ENCODE data around the gene AQP5.
A peak's percentile ranks its signal among the peaks of the same experiment; 100 is the strongest.

The AQP5 gene

DNA sequence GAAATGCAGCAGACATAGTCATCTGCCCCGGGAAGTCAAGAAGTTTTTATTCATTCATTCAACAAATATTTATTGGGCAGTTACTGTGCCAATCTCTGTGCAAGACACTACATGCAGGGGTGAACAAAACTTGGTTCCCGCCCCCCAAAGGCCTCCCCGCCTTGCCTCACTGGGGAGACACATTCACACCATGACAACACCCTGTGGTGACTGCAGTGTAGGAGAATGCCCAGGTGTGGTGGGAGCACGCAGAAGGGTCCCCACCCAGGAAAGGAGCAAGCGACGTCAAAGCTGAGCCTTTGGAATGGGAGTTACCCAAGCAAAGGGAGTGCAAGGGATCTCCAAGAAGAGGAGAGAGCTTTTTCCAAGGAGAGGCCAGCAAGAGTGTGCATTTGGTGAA lies 9.5 kb downstream of the AQP5 start:
- intact Hi-C loops (cut with DNase I) = loop anchor here (10.0 kb wide), 1 partner anchor 54 kb away; the partner anchor contains the start of gene RACGAP1
- no peak for DNase-seq

DNA sequence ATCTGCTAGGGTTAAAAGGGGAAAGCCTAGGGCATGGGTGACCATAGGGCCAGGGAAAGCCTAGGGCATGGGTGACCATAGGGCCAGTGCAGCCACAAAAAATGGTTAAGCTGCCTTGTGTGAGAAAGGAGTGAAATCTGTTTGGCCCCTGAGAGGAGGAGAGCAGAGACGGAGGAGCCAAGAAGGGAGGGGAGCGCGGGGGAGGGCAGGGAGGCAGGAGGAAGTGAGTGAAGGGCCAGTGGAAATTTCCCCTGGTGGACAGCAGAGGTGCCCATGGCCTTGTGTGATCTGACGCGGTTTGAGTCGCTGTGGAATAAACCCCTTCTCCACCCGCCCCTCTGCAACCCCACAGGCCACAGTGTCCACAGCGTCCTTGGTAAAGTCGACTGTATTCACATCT lies 10.5 kb downstream of the AQP5 start:
- DNase-seq = peak in 8 of 42 donors; percentile 17 to 72 (median 44)
- intact Hi-C loops (cut with DNase I) = loop anchor here (10.0 kb wide), 1 partner anchor 53 kb away; the partner anchor contains the start of gene RACGAP1

DNA sequence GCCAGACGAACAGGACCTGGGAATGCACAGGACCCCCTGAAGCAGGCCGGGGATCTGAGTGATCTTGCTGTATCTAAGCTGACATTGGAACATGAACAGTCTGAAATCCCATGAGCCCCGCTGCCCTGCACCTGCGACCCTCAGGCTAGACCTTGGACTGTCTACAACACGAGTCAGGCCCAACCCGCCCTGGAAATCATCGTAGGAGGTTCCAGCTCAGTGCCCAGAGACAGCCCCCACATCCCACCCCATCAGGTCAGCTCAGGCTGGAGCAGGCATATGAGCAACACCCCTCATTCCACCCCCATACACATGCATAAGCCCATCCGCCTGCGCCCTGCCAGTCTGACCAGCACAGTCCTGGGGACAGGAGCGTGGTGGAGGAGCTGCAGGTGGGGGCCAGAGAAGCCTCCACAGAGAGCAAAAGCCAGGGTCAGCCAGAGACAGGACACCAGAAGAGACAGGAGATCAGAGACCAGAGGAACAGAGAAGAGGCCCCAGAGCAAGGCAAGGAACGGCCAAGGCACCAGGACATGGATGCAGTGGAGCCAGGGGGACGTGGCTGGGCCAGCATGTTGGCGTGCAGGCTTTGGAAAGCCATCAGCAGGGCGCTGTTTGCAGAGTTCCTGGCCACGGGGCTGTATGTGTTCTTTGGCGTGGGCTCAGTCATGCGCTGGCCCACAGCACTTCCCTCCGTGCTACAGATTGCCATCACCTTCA lies 11.1 kb downstream of the AQP5 start, which contains the start of gene AQP6:
Gene AQP6 (plus strand): TSS at position 307 of the 720 bp plus-strand sequence. CDS start 227 bp downstream, at position 534.
- peak in 2 of 42 donors; percentile 9 to 35 for DNase-seq

DNA sequence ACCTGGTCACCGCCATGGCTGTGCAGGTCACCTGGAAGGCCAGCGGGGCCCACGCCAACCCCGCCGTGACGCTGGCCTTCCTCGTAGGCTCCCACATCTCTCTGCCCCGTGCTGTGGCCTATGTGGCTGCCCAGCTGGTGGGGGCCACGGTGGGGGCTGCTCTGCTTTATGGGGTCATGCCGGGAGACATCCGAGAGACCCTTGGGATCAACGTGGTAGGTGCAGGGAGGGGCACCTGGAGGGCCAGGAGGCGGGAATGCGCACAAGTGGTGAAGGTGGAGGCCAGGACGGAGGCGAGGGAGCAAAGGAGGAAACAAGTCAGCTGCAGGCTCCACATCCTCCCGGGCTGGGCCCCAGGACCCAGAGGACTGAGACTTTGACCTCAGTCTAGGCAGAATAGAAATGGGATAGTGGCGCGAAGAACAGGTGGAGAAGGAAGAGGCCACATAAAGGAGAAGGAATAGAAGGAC lies 11.7 kb downstream of the AQP5 start:
- intact Hi-C loops (cut with DNase I) = loop anchor here (10.0 kb wide), 1 partner anchor 51 kb away; the partner anchor contains the start of gene RACGAP1
- no peak for DNase-seq

More for the DNA sequence above, 11.1 kb downstream of the AQP5 start, which contains the start of gene AQP6:
- intact Hi-C loops (cut with DNase I) = loop anchor here (10.0 kb wide), 1 partner anchor 52 kb away; the partner anchor contains the start of gene RACGAP1

DNA sequence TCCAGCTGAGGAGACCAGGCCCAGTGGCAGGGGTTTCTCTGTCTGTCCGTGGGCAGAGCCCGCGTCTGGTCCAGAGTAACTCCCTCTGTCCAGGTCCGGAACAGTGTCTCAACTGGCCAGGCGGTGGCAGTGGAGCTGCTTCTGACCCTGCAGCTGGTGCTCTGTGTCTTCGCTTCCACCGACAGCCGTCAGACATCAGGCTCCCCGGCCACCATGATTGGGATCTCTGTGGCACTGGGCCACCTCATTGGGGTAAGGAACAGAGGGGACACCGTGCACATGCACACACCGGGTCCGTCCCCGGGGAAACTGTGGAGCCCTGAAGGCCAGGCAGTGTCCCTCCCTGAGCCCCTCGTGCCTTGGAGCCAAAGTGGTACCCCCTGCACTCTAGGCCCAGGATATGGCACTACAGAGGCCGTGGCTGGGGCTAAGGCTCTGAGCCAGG lies 12.6 kb downstream of the AQP5 start:
- peak; percentile 58 to 95 (median 88) for DNase-seq
- intact Hi-C loops (cut with DNase I) = loop anchor here (2.0 to 10.0 kb wide), 2 partner anchors 51 to 83 kb away; partner anchors contain the start of genes ASIC1 and RACGAP1

DNA sequence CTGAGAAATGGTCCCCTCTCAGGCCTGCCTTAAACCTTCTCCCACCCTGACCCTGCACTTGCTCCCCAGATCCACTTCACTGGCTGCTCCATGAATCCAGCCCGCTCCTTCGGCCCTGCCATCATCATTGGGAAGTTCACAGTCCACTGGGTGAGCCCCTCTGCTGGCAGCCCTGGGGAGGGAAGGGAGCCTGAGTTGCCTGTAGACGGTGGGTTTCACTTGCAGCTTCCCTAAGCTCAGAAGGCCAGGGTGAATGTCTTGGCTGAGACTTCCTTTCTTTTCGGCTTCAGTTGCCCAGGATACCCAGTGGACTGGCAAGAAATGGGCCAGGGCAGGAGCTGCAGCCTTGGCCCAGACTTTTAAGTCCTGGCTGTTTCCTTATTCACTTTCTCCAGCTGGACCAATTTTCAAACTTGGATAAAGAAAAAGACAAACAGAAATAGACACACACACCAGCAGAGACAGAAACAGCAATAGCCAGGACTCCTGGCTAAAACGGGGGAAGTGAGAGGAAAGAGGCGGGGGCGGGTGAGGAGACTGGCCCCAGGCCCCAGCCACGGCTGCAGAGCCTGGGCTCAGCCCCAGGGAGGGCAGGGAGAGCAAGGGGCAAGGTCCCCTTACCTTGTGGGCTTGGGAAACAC lies 13.1 kb downstream of the AQP5 start:
- peak in 13 of 42 donors; percentile 15 to 75 (median 46) for DNase-seq
- intact Hi-C loops (cut with DNase I) = loop anchor here (2.0 to 10.0 kb wide), 2 partner anchors 50 to 82 kb away; partner anchors contain the start of genes ASIC1 and RACGAP1

DNA sequence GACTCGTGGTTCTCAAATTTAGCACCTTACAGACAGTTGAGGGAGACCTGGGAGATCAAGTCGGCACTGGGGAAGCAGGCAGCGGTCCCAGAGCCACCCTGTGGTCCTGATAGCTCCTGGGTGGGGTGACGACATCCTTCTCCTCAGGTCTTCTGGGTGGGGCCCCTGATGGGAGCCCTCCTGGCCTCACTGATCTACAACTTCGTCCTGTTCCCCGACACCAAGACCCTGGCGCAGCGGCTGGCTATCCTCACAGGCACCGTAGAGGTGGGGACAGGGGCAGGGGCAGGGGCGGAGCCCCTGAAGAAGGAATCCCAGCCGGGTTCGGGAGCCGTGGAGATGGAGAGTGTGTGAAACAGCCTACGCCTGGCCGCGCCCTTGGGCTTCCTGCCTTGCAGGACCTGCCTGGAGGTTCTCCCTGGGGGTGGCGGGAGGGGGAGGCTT lies 13.7 kb downstream of the AQP5 start:
- DNase-seq = peak in 1 of 42 donors; percentile 11
- intact Hi-C loops (cut with DNase I) = loop anchor here (2.0 to 10.0 kb wide), 2 partner anchors 49 to 81 kb away; partner anchors contain the start of genes ASIC1 and RACGAP1

DNA sequence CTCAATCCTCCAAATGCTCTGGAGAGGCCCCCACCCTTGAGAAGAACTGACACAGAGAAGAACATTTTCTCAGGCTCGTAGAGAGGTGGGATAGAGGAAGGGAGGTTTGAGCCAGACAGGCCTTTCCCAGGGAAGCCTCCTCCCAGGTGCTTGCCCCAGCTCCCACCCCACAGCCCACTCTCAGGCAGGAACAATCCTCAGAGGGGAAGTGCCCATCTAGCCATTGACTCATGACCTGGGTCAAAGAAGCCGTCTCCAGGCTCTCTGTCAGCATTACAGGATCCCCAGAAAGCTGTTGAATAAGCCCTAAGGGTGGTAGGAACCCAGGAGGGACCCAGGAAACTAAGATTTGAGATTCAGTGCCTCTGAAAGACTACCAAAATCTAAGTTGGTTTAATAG lies 14.9 kb downstream of the AQP5 start:
- intact Hi-C loops (cut with DNase I) = loop anchor here (10.0 kb wide), 1 partner anchor 48 kb away; the partner anchor contains the start of gene RACGAP1
- DNase-seq = no peak

DNA sequence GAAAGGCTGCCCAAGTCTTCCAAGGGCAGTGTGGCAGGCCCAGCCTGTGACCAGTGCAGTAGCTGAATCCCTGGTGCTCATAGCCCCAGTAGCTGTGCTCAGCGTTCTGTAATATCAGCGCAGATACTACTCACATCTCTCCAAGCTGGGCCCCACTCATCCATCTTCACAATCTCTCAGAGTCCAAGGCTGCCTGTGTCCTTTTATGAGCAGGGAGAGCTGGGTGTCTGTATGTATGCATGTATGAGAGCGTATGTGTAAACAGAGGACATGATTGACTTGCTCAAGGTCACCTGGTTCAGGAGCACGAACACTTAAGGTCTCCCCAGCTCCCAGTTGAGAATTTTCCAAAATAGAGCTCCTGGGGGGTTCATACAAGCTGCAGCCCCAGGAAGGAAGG lies 16.5 kb downstream of the AQP5 start:
- intact Hi-C loops (cut with DNase I) = loop anchor here (10.0 kb wide), 1 partner anchor 47 kb away; the partner anchor contains the start of gene RACGAP1
- DNase-seq = no peak

DNA sequence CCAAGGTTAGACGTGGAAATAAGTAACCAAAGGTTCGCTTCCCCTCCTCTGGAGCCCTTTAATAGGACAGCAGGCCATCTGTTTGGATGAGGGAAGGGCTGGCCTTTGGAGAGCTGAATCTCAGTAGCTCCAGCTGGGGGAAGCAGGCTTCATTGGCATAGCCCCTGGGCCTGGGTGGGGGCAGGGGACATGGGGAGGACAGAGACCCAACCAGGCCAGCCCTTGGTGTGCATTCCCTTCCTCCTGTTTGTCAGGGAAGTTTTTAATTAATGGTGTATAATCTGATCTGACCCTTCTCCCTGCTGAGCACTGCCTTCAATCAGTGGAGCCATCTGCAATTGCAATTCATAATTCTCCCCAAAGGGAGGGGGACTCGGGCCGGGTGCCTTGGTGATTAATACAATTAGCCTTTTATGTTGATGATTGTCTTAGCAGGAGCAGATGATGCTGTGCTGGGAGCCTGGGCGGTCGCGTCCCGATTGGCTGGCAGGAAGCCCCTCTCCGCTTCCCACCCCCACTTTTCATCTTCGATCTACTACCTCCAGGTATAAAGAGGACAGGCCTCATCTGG lies 17.4 kb downstream of the AQP5 start:
- intact Hi-C loops (cut with DNase I) = loop anchor here (10.0 kb wide), 1 partner anchor 46 kb away; the partner anchor contains the start of gene RACGAP1
- DNase-seq = peak in 40 of 42 donors; percentile 50 to 91 (median 74)

DNA sequence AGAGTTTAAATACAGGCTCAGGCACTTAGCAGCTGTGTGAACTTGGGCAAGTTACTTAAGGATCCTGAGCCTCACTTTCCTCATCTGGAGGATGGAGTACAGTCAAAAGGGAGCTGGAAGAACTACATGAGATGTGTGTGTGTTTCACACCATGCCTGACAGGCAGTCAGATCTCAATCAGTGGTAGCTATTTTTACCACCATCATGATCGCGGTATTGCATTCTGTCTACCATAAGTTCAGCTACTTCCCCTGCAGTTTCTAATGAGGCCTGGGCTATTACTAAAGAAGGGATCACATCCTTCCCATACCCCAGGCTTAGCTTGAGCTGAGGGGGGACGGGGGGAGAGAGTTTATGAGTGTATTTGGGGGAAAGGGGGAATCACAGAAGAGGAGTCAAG lies 18.1 kb downstream of the AQP5 start:
- DNase-seq = no peak
- intact Hi-C loops (cut with DNase I) = loop anchor here (10.0 kb wide), 1 partner anchor 45 kb away; the partner anchor contains the start of gene RACGAP1

DNA sequence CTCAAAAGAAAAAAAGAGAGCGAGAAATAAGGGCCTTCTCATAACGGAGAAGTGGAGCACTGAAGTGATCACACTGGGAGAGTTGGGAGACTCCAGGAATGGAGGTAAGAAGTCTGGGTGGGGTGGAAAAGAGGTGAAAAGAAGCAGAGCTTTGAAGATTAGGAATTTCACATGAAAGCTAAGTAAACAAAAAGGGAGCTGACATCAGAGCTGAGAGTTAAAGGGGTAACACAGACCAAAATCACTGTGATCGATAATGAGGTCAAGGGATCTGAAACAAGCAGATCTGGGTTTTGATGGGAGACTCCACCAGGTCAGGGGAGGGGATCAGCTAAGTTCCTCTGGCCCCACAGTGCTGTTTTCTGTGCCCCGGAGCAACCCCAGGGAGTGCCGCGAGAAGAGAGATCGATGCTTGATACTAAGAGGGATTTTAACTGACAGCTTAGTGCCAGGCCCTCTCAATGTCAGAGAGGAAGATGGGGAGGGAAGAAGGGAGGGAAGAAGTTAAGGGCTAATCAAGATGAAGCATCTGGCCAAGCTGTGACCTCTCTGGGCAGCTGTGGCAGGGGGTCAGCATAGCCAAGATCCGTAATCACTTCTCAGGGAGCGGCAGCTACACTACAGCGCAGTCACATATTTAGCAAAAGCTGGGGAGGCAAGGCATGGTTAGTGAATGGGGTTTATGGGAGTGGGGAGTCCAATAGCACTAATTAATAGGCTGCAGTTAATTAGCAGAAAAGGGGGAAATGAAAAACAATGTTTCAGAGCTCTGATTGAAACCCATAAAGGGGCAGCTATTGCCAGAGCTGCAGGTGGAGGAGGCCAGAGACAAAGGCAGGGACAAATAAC lies 19.1 kb downstream of the AQP5 start:
- intact Hi-C loops (cut with DNase I) = no loop called here
- DNase-seq = no peak

DNA sequence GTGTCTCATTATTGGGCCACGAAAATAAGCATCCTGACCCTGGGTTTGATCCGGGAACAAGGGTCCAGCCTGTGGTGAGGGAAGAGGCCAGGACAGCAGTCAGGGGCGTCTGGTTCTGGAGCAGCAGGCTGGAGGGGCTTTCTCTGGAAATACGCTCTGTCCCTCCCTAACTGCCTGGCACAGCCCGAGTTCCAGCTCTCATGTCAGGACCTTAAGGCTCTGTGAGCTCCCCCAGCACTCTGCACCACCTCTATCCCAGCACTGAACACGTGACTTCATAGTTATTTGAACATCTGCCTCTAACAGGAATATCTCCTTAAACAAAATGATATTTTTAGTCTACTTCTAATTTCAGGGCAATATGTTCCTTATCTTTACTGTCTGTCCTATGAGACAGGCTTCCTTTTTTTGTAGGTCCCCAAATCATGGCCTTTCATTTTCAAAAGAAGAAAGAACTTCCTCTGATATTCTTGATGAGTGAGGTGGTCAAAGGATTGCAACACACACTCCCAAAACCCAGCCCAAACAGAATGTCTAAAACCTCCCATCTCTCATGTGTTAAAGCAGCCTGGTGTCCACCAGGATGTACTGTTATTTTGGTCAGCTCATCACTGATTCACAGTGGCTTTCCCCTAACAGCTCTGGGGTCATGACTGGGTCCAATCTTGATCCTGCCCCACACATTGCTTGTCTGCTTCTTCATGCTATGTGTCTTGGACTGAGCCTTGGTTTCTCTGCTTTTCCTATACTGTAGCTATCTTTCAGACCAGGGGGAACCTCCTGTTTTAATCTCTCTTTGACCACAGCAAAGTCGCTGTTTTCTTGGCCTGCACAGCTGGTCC lies 20.8 kb downstream of the AQP5 start:
- intact Hi-C loops (cut with DNase I) = no loop called here
- no peak for DNase-seq

DNA sequence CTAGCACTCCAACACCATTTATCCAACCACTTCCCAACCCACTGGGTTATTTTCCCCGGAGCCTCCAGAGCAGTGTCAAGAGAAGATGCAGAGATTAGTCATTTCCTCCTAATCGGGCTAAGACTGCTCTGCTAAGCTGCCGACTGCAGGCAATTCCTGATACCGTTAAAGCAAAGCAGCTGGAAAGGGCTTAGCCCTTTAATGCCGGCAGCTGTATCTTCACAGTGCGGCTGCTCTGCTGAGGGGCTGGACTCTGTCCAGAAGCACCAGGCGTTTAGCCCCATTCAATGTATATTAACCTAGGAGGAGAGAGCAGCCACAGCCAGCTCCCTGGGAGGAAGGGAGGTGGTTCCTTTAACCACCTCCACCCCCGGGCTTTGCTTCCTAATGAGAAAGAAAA lies 22.2 kb downstream of the AQP5 start:
- intact Hi-C loops (cut with DNase I) = no loop called here
- peak in 23 of 42 donors; percentile 36 to 83 (median 55) for DNase-seq

DNA sequence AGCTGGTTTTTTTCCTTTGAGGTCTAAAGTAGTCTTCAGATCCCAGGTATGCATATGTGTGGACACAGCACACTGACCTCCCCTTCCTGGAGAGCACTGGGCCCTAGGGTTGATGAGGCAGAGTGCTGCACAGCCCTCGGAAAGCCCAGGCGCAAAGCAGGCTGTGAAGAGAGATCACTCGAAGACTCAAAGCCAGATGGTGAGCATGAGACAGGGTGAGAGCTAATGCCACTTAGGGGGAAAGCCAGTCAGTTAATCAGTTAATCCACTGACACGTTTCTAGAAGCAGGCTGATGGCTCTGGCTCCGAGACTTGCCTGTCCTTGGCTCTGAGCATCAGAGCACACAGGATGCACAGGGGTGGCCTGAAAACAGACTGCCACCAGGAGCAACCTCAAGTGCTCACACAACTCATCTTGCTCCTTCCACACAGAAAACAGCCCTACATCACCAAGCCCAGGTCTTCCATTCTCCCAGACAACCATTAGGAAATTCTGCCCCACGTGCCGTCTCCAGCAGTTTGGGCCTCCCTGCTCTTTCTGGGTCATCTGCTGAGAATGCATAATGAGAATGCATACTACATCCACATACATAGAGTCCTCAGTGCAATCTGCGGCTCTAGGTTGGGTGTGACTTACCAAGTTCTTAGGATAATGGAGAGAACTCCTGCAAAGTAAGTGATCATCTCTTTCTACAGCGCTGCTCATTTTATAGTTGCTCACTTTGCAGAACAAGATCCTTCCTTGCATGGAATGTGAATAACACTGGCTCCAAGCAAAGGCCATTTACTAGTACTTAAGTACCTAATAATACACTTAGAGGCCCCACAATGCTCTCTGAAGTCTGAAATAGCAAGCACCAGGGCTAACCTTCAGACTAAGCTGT lies 23.0 kb downstream of the AQP5 start:
- peak in 1 of 42 donors; percentile 36 for DNase-seq
- intact Hi-C loops (cut with DNase I) = no loop called here

DNA sequence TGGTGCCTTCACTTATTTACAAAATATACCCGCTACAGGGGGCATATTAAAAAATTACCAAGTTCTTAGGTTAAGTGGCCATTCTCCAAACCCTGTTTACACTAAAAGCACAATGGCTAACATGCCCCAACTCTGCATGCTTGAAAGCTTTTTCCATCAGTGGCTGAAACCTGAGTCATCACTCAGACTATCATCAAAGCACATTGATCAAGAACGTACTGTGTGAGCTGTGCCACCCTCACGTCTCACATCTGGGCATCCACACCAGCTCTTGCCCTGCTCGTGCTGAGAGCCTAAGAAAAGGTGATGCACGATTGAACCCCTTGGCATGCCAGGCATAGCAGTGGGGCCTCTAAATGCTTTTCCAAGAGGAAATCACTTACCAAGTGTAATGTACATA lies 24.3 kb downstream of the AQP5 start:
- DNase-seq = no peak
- intact Hi-C loops (cut with DNase I) = no loop called here

Measured in head of caudate nucleus (tissue), 42 donors.